Measurements from ENCODE around the gene RUNX3.

DNA sequence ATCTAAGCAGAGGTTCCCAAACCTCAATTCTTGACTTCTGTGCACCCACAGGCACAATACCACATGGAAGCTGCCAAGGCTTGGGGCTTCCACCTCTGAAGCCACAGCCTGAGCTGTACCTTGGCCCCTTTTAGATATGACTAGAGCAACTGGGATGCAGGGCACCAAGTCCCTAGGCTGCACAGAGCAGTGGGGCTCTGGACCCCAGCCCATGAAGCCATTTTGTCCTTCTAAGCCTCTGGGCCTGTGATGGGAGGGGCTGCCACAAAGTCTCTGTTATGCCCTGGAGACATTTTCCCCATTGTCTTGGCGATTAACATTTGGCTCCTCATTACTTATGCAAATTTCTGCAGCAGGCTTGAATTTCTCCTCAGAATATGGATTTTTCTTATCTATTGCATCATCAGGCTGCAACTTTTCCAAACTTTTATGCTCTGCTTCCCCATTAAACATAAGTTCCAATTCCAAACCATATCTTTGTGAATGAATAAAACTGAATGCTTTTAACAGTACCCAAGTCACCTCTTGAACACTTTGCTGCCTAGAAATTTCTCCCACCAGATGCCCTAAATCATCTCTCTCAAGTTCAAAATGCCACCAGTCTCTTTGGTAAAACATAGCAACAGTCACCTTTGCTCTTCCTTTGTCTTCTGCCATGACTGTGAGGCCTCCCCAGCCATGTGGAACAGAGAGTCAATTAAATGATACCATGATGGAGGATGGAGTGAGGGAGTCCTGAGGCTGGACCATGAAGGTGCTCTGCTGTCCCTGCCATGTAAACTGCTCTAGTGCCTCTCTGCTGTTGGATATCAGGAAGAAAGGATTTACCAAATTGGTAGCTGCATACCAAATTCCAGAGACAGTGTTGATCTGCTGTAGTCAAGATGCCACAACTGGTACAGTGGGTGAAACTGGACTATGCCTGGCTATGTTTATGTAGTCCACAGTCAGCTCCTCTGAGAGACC lies 37.6 kb downstream of the RUNX3 start:
- TF ChIP-seq EZH2 (IDR thresholded peaks at IDR 0.05) = no peak
- TF ChIP-seq, protein P1, sequence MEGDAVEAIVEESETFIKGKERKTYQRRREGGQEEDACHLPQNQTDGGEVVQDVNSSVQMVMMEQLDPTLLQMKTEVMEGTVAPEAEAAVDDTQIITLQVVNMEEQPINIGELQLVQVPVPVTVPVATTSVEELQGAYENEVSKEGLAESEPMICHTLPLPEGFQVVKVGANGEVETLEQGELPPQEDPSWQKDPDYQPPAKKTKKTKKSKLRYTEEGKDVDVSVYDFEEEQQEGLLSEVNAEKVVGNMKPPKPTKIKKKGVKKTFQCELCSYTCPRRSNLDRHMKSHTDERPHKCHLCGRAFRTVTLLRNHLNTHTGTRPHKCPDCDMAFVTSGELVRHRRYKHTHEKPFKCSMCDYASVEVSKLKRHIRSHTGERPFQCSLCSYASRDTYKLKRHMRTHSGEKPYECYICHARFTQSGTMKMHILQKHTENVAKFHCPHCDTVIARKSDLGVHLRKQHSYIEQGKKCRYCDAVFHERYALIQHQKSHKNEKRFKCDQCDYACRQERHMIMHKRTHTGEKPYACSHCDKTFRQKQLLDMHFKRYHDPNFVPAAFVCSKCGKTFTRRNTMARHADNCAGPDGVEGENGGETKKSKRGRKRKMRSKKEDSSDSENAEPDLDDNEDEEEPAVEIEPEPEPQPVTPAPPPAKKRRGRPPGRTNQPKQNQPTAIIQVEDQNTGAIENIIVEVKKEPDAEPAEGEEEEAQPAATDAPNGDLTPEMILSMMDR (IDR thresholded peaks at IDR 0.05 in 2 of 3, conservative IDR thresholded peaks at IDR 0.05 in 1 of 3; ENCODE audit: borderline replicate concordance in 1 of 3, insufficient read depth in 1 of 3, low read depth in 2 of 3, low read length in 2 of 3) = no peak
